ENCODE data around the gene CARF.

The CARF gene

GRCh38 chr2:202918860-202919259 lies 6.8 kb downstream of the CARF start:
- no peak for DNase-seq (ENCODE audit: low read depth)
- TF ChIP-seq, protein P1, sequence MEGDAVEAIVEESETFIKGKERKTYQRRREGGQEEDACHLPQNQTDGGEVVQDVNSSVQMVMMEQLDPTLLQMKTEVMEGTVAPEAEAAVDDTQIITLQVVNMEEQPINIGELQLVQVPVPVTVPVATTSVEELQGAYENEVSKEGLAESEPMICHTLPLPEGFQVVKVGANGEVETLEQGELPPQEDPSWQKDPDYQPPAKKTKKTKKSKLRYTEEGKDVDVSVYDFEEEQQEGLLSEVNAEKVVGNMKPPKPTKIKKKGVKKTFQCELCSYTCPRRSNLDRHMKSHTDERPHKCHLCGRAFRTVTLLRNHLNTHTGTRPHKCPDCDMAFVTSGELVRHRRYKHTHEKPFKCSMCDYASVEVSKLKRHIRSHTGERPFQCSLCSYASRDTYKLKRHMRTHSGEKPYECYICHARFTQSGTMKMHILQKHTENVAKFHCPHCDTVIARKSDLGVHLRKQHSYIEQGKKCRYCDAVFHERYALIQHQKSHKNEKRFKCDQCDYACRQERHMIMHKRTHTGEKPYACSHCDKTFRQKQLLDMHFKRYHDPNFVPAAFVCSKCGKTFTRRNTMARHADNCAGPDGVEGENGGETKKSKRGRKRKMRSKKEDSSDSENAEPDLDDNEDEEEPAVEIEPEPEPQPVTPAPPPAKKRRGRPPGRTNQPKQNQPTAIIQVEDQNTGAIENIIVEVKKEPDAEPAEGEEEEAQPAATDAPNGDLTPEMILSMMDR (IDR thresholded peaks at IDR 0.05; ENCODE audit: insufficient read depth, low read depth, low read length, missing control alignments) = no peak
- H3K4me3 ChIP-seq (ENCODE audit: low read depth, low read length) = no peak overlapping the region

DNA sequence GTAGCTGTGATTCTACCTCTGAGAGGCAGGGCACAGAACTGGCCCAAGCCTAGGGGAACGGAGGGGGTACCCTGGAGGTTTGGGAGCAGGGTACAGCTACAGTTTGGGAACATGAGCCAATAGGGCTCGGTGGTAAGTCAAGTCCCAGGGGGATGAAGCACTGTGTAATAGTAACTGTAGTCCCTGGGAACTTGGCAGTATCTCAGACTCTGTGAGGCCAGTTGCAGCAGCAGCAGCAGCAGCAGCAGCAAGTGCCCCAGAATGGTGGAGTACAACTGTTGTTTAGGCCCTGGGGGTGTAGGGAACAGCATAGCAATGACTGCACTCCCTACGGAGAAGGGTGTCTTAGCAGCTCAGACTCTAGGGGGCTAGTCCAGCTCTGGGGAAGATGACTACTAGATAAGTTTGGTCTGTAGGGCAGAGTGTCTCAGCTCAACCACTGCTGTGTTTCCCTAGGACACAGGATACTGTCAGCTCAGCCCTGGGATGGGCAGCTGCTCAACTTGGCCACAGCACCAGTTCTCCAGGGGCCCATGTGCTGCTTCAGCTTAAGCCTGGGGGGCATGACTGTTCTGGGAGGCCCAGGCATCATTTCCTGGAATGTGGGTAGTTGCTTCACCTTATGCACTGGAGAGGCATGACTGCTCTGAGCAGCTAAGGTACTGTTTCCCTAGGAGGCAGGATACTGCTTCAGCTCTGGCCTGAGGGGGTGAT lies 20.5 kb downstream of the CARF start:
- TF ChIP-seq, protein P1 (IDR thresholded peaks at IDR 0.05; ENCODE audit: insufficient read depth, low read depth, low read length, missing control alignments) = no peak
- DNase-seq (ENCODE audit: low read depth) = no peak
- no peak overlapping the region for H3K4me3 ChIP-seq (ENCODE audit: low read depth, low read length)

- no peak for DNase-seq (ENCODE audit: low read depth)
- TF ChIP-seq, protein P1 (IDR thresholded peaks at IDR 0.05; ENCODE audit: insufficient read depth, low read depth, low read length, missing control alignments) = no peak
- no peak overlapping the region for H3K4me3 ChIP-seq (ENCODE audit: low read depth, low read length)
These were observed 21.1 kb downstream of the CARF start for GRCh38 chr2:202933139-202933510.

DNA sequence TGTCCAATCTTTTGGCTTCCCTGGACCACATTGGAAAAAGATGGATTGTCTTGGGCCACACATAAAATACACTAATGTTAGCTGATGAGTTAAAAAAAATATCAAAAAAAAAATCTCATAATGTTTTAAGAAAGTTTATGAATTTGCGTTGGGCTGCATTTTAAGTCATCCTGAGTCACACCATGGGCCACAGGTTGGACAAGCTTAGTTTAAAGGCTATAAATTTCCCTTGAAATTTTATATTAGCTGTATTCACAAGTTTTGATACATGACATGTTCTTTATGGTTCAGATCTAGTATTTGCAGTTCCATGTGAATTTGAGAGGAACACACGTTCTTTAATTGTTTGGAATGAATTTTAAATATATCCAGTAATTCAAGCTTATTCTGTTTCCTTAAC lies 21.9 kb downstream of the CARF start:
- H3K4me3 ChIP-seq (ENCODE audit: low read depth, low read length) = no peak overlapping the region
- TF ChIP-seq, protein P1 (IDR thresholded peaks at IDR 0.05; ENCODE audit: insufficient read depth, low read depth, low read length, missing control alignments) = no peak
- DNase-seq (ENCODE audit: low read depth) = no peak

DNA sequence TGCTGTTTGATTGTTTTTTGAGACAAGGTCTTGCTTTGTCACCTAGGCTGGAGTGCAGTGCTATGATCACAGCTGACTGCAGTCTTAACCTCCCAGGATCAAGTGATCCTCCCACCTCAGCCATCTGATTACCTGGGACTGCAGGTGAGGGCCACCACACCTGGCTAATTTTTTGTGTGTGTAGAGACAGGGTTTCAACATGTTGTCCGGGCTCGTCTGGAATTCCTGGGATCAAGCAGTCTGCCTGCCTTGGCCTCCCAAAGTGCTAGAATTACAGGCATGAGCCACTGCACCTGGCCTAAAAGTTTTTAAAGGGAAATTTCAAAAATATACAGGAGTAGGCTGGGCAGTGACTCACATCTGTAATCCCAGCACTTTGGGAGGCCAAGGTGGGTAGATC lies 22.4 kb downstream of the CARF start:
- DNase-seq (ENCODE audit: low read depth) = no peak
- TF ChIP-seq, protein P1 (IDR thresholded peaks at IDR 0.05; ENCODE audit: insufficient read depth, low read depth, low read length, missing control alignments) = no peak
- no peak overlapping the region for H3K4me3 ChIP-seq (ENCODE audit: low read depth, low read length)

DNA sequence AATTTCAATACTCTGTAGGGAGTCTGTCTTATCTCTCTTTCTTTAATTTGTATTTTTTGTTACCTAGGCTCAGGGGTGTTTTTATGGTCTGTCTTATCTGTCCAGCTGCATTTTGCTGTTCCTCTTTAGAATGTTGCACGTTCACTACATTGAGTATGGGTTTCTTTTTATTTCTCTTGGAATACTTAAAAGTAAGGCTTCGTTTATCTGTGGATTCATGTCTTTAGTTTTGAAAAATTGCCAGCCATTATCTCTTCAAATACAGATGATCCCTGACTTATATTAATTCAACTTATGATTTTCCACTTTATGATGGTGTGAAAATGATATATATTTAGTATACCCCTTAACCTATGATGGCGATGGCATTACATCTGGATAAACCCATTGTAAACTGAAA lies 26.9 kb downstream of the CARF start:
- no peak overlapping the region for H3K4me3 ChIP-seq (ENCODE audit: low read depth, low read length)
- TF ChIP-seq, protein P1 (IDR thresholded peaks at IDR 0.05; ENCODE audit: insufficient read depth, low read depth, low read length, missing control alignments) = no peak
- no peak for DNase-seq (ENCODE audit: low read depth)

DNA sequence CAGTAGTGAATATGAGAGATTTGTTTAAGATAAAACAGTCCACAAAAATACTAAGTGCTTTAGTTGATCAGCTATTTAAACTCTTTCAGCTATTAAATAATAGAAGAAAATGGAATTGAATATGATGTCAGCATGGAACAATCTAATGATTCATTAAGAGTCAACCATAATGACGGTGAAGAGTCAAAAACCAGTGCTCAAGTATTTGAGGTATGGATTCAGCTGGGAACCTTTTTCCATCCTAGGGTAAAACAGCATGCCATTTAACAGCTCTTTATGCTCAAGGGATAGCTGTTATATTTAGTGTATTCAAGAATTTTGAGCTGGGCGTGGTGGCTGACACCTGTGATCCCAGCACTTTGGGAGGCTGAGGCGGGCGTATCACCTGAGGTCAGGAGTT lies 29.7 kb downstream of the CARF start:
- DNase-seq (ENCODE audit: low read depth) = no peak
- no peak overlapping the region for H3K4me3 ChIP-seq (ENCODE audit: low read depth, low read length)
- TF ChIP-seq, protein P1 (IDR thresholded peaks at IDR 0.05; ENCODE audit: insufficient read depth, low read depth, low read length, missing control alignments) = no peak
